ENCODE measurements around the gene ASB13. TPM values are rescaled to one million over a fixed set of nuclear protein-coding genes. Genes with fewer than 3 reads are reported as not detected.

ASB13 gene
- total and polyA plus RNA-seq, 10 of the 15 experiments (the other 5 are each of a cell fraction or from before 2014, with no cell fraction given) = 0.02 to 0.59 (median 0.10) TPM; not detected in 2

DNA sequence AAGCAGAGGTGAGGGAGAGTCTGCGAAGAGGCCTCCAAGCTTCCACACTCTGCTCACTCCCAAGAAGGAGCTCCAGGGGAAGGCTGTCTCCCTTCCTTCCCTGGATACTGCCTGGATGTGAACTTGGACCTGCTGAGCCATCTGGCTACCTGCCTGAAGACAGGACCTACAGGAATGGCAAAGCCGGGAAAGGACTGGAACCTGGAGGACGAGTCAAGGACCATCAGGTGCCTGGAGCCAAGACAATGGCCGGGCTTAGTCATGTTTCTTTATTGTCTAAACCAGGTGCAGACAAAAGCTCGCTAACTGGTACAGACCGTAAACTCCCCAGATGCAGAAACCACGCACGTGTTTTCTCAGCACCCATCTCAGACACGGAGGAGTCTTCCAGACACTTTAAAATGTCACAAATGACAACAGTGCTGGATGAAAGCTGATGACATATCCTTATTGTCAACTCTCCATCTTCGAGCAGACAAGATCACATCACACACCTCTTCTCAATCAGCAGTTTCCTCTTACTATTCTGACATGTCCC lies 12.1 kb downstream of the ASB13 start:
- Histone ChIP-seq H3K79me2 (ENCODE audit: control insufficient read depth, insufficient read depth, low read length) (no peaks in the 10 kb centered on the region), H3K9ac (ENCODE audit: control insufficient read depth, insufficient read depth, low read length) (no peak overlapping the region), H3K4me1 (ENCODE audit: control insufficient read depth, insufficient read depth, low read length) (peaks cover 1% of the 10 kb centered on the region; the same call in 1 of the 2 replicates), H3K27me3 (replicated peaks in 1 of 2; ENCODE audit: control insufficient read depth in 2 of 2, insufficient read depth in 2 of 2, low read length in 1 of 2) (no peaks in the 10 kb centered on the region; a peak in 2 of 4 replicates), H3K4me2 (ENCODE audit: control insufficient read depth, insufficient read depth) (no peak overlapping the region), H2AFZ (ENCODE audit: control insufficient read depth, low read depth, low read length) (no peak overlapping the region), H3K4me3 (no peak overlapping the region), H3K27ac (ENCODE audit: control insufficient read depth, insufficient read depth) (no peak overlapping the region), H3K9me3 (replicated peaks; ENCODE audit: control insufficient read depth, insufficient read depth, low read length) (no peaks in the 10 kb centered on the region; the same call in 2 of the 3 replicates), H4K20me1 (ENCODE audit: control insufficient read depth, insufficient read depth) (no peaks in the 10 kb centered on the region), H3K36me3 (ENCODE audit: control insufficient read depth in 2 of 2, insufficient read depth in 2 of 2, low read length in 1 of 2) (no peaks in the 10 kb centered on the region)
- ChIA-PET POLR2A (interaction anchor here (0.7 kb wide), 1 partner anchor 390 kb away, joined by 7 read pairs; no protein-coding TSS in a partner anchor), RAD21 (ENCODE audit: unreplicated experiment) (no interaction called here), SMC1A (ENCODE audit: uncharacterized antibody, unreplicated experiment) (no interaction called here), CTCF (interaction anchor here (1.5 kb wide), 1 partner anchor 25 kb away, joined by 4 read pairs; no protein-coding TSS in a partner anchor)
- ATAC-seq (no peak), DNase-seq (ENCODE audit: low read depth, low spot score) (no peak), FAIRE-seq (no peak)
- in situ Hi-C loops (cut with MboI) (no loop called here), intact Hi-C loops (cut with micrococcal nuclease; ENCODE audit: unreplicated experiment) (no loop called here)
- 41% methylated on average over 10 of the region's 10 CpGs for WGBS (ENCODE audit: insufficient coverage, insufficient replicate concordance, low lambda C conversion rate, missing lambda C conversion rate)
- TF ChIP-seq RELA (IDR thresholded peaks at IDR 0.05; ENCODE audit: borderline replicate concordance, partially characterized antibody) (no peak), KDM1A (IDR thresholded peaks at IDR 0.05; ENCODE audit: borderline replicate concordance) (no peak), MYC (IDR thresholded peaks at IDR 0.05; ENCODE audit: insufficient read depth, insufficient read length, insufficient replicate concordance, low read length, severe bottlenecking) (no peak), TCF3 (IDR thresholded peaks at IDR 0.05; ENCODE audit: borderline replicate concordance, insufficient read depth, low read depth, low read length) (no peak), SREBF1 (IDR thresholded peaks at IDR 0.05; ENCODE audit: low read length) (no peak), ZZZ3 (IDR thresholded peaks at IDR 0.05; ENCODE audit: control insufficient read depth, insufficient read length, low read depth) (no peak), CEBPB (IDR thresholded peaks at IDR 0.05; ENCODE audit: borderline replicate concordance in 1 of 2, low read depth in 2 of 2, low read length in 2 of 2) (no peak), PAX8 (IDR thresholded peaks at IDR 0.05) (no peak), EZH2 (IDR thresholded peaks at IDR 0.05; ENCODE audit: borderline replicate concordance, control insufficient read depth, low read depth, low read length) (no peak), HDAC6 (IDR thresholded peaks at IDR 0.05; ENCODE audit: unreplicated experiment) (no peak), JUNB (IDR thresholded peaks at IDR 0.05) (no peak), POLR2A (IDR thresholded peaks at IDR 0.05; ENCODE audit: low read depth, low read length) (no peak), TAF1 (IDR thresholded peaks at IDR 0.05; ENCODE audit: borderline replicate concordance, low read depth, low read length) (no peak), FOXK2 (IDR thresholded peaks at IDR 0.05) (no peak), ZBED1 (IDR thresholded peaks at IDR 0.05; ENCODE audit: borderline replicate concordance) (no peak), RAD51 (IDR thresholded peaks at IDR 0.05) (no peak), SMC3 (IDR thresholded peaks at IDR 0.05; ENCODE audit: borderline replicate concordance, low read length) (no peak), TCF7 (IDR thresholded peaks at IDR 0.05; ENCODE audit: borderline replicate concordance) (no peak)
- TF ChIP-seq, protein P1, sequence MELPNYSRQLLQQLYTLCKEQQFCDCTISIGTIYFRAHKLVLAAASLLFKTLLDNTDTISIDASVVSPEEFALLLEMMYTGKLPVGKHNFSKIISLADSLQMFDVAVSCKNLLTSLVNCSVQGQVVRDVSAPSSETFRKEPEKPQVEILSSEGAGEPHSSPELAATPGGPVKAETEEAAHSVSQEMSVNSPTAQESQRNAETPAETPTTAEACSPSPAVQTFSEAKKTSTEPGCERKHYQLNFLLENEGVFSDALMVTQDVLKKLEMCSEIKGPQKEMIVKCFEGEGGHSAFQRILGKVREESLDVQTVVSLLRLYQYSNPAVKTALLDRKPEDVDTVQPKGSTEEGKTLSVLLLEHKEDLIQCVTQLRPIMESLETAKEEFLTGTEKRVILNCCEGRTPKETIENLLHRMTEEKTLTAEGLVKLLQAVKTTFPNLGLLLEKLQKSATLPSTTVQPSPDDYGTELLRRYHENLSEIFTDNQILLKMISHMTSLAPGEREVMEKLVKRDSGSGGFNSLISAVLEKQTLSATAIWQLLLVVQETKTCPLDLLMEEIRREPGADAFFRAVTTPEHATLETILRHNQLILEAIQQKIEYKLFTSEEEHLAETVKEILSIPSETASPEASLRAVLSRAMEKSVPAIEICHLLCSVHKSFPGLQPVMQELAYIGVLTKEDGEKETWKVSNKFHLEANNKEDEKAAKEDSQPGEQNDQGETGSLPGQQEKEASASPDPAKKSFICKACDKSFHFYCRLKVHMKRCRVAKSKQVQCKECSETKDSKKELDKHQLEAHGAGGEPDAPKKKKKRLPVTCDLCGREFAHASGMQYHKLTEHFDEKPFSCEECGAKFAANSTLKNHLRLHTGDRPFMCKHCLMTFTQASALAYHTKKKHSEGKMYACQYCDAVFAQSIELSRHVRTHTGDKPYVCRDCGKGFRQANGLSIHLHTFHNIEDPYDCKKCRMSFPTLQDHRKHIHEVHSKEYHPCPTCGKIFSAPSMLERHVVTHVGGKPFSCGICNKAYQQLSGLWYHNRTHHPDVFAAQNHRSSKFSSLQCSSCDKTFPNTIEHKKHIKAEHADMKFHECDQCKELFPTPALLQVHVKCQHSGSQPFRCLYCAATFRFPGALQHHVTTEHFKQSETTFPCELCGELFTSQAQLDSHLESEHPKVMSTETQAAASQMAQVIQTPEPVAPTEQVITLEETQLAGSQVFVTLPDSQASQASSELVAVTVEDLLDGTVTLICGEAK (IDR thresholded peaks at IDR 0.05; ENCODE audit: borderline replicate concordance) = no peak
- no TSS peak for BruUV-seq (replicated peaks)
